H1 (cell line): ENCODE results near the gene OR5AC2. TPM values are rescaled to one million over a fixed set of nuclear protein-coding genes. Genes with fewer than 3 reads are reported as not detected.

Experiments
- BRCA1 ChIP-seq: IDR thresholded peaks from 2 replicates; pipeline ENCODE4 v1.6.1; 2012; ENCODE audit warnings: low read depth, low read length, improper control_type of control experiment
- TEAD4 ChIP-seq: IDR thresholded peaks from 2 replicates; pipeline ENCODE4 v1.6.1; 2012; ENCODE audit warnings: low read depth, low read length, inconsistent platforms, mixed read lengths
- polyA plus RNA-seq, 7 experiments: library from polyadenylated mRNA; depleted of rRNA in 3 of 7; stranded (reverse) in 5 of 7; unstranded in 2 of 7; fragments of >200 nt in 5 of 7; fragments of 200-250 nt in 2 of 7; gene quantifications; 1 replicate in 5 of 7; 2 replicates in 1 of 7; 4 replicates in 1 of 7; pipeline versions ENCODE4 v1.2.1 to v1.2.3, GENCODE V29; 2011 to 2013; ENCODE audit warnings: missing spikeins in 2 of 7, mixed read lengths in 2 of 7
- total RNA-seq: library from RNA; stranded (reverse); fragmentation: NEBNext Ultra II Directional; extraction: Animal tissue kit (Norgen Biotek cat#: 25700); gene quantifications from 2 replicates; pipeline ENCODE4 v1.2.1, GENCODE V29; 2021
- TF ChIP-seq, protein P1 (sequence below): fragments of 300-600 bp; sonication (generic); IDR thresholded peaks from 2 replicates; pipeline ENCODE4 v1.7.1; 2012; ENCODE audit warnings: low read length, moderate library complexity, mild to moderate bottlenecking, inconsistent platforms; ENCODE audit not compliant: insufficient replicate concordance

Gene OR5AC2
- total and polyA plus RNA-seq, 2 of the 8 experiments (the other 6 are each of a cell fraction or from before 2014, with no cell fraction given) = not detected

DNA sequence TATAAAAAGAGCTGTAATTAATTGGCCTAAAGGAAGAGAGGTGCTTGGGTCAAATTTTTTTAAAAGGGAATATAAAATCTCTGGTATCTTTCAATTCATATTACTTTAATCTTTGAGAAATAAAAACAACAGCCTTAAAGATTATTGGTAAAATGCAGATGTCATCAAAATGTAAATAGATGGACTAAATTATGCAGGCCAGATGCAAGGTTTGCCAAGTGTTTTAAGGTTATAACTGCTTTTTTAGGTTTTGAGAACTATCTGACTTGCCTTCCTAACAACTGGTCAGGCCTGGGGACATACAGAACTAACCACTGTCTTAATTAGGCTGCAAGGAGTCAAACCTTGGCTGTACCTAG is 23.6 kb downstream of the OR5AC2 start (continued):
- TF ChIP-seq TEAD4 (no peak), BRCA1 (no peak)
- TF ChIP-seq, protein P1, sequence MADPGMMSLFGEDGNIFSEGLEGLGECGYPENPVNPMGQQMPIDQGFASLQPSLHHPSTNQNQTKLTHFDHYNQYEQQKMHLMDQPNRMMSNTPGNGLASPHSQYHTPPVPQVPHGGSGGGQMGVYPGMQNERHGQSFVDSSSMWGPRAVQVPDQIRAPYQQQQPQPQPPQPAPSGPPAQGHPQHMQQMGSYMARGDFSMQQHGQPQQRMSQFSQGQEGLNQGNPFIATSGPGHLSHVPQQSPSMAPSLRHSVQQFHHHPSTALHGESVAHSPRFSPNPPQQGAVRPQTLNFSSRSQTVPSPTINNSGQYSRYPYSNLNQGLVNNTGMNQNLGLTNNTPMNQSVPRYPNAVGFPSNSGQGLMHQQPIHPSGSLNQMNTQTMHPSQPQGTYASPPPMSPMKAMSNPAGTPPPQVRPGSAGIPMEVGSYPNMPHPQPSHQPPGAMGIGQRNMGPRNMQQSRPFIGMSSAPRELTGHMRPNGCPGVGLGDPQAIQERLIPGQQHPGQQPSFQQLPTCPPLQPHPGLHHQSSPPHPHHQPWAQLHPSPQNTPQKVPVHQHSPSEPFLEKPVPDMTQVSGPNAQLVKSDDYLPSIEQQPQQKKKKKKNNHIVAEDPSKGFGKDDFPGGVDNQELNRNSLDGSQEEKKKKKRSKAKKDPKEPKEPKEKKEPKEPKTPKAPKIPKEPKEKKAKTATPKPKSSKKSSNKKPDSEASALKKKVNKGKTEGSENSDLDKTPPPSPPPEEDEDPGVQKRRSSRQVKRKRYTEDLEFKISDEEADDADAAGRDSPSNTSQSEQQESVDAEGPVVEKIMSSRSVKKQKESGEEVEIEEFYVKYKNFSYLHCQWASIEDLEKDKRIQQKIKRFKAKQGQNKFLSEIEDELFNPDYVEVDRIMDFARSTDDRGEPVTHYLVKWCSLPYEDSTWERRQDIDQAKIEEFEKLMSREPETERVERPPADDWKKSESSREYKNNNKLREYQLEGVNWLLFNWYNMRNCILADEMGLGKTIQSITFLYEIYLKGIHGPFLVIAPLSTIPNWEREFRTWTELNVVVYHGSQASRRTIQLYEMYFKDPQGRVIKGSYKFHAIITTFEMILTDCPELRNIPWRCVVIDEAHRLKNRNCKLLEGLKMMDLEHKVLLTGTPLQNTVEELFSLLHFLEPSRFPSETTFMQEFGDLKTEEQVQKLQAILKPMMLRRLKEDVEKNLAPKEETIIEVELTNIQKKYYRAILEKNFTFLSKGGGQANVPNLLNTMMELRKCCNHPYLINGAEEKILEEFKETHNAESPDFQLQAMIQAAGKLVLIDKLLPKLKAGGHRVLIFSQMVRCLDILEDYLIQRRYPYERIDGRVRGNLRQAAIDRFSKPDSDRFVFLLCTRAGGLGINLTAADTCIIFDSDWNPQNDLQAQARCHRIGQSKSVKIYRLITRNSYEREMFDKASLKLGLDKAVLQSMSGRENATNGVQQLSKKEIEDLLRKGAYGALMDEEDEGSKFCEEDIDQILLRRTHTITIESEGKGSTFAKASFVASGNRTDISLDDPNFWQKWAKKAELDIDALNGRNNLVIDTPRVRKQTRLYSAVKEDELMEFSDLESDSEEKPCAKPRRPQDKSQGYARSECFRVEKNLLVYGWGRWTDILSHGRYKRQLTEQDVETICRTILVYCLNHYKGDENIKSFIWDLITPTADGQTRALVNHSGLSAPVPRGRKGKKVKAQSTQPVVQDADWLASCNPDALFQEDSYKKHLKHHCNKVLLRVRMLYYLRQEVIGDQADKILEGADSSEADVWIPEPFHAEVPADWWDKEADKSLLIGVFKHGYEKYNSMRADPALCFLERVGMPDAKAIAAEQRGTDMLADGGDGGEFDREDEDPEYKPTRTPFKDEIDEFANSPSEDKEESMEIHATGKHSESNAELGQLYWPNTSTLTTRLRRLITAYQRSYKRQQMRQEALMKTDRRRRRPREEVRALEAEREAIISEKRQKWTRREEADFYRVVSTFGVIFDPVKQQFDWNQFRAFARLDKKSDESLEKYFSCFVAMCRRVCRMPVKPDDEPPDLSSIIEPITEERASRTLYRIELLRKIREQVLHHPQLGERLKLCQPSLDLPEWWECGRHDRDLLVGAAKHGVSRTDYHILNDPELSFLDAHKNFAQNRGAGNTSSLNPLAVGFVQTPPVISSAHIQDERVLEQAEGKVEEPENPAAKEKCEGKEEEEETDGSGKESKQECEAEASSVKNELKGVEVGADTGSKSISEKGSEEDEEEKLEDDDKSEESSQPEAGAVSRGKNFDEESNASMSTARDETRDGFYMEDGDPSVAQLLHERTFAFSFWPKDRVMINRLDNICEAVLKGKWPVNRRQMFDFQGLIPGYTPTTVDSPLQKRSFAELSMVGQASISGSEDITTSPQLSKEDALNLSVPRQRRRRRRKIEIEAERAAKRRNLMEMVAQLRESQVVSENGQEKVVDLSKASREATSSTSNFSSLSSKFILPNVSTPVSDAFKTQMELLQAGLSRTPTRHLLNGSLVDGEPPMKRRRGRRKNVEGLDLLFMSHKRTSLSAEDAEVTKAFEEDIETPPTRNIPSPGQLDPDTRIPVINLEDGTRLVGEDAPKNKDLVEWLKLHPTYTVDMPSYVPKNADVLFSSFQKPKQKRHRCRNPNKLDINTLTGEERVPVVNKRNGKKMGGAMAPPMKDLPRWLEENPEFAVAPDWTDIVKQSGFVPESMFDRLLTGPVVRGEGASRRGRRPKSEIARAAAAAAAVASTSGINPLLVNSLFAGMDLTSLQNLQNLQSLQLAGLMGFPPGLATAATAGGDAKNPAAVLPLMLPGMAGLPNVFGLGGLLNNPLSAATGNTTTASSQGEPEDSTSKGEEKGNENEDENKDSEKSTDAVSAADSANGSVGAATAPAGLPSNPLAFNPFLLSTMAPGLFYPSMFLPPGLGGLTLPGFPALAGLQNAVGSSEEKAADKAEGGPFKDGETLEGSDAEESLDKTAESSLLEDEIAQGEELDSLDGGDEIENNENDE = no peak
